Keratinocyte (primary cell): ENCODE data around the gene CLEC16A. TPM values are rescaled to one million over a fixed set of nuclear protein-coding genes. Genes with fewer than 3 reads are reported as not detected.

Experiments
- DNase-seq: peaks from one replicate; pipeline ENCODE4 v3.0.0-alpha.2; 2011; ENCODE audit warnings: low read depth, missing footprints, low spot score
- FAIRE-seq: peaks from 2 replicates; lab custom pipeline; 2011; peaks lifted over from hg19 to GRCh38; lab: Jason Lieb, UNC
- H2AFZ ChIP-seq: 2 replicates; pipeline ENCODE4 v1.6.0; 2012; ENCODE audit warnings: low read length, control low read depth, inconsistent platforms; ENCODE audit not compliant: control insufficient read depth
- H3K27ac ChIP-seq: 2 replicates; pipeline ENCODE4 v1.5.1; 2011; ENCODE audit warnings: low read length; ENCODE audit not compliant: control insufficient read depth, insufficient read depth
- H3K27me3 ChIP-seq: 3 replicates; pipeline ENCODE4 v1.6.0; 2011; ENCODE audit warnings: low read length; ENCODE audit not compliant: control insufficient read depth, insufficient read depth; ENCODE audit errors: extremely low read depth
- H3K36me3 ChIP-seq, 2 experiments: 2 replicates in 1 of 2; 3 replicates in 1 of 2; pipeline ENCODE4 v1.5.1; 2011; ENCODE audit warnings: low read length in 2 of 2, mild to moderate bottlenecking in 1 of 2; ENCODE audit not compliant: control insufficient read depth in 2 of 2, insufficient read depth in 2 of 2; ENCODE audit errors: extremely low read depth in 1 of 2
- H3K4me1 ChIP-seq: 3 replicates; pipeline ENCODE4 v1.5.1; 2011; ENCODE audit warnings: low read length; ENCODE audit not compliant: control insufficient read depth, insufficient read depth; ENCODE audit errors: extremely low read depth
- H3K4me2 ChIP-seq: 3 replicates; pipeline ENCODE4 v1.6.0; 2011; ENCODE audit warnings: low read depth, low read length; ENCODE audit not compliant: control insufficient read depth, insufficient read depth; ENCODE audit errors: extremely low read depth
- H3K4me3 ChIP-seq, 3 experiments: fragments of 200-600 bp in 1 of 3; sonication (generic) in 1 of 3; 2 replicates in 2 of 3; 3 replicates in 1 of 3; pipeline ENCODE4 v1.5.1; 2011 to 2016; ENCODE audit warnings: low read length in 3 of 3, mild to moderate bottlenecking in 3 of 3, control low read depth in 2 of 3, inconsistent platforms in 1 of 3, low read depth in 1 of 3, mixed read lengths in 1 of 3, mixed run types in 1 of 3, moderate library complexity in 1 of 3; ENCODE audit not compliant: control insufficient read depth in 2 of 3, insufficient read depth in 2 of 3; ENCODE audit errors: extremely low read depth in 1 of 3
- H3K79me2 ChIP-seq: 2 replicates; pipeline ENCODE4 v1.6.0; 2012; ENCODE audit warnings: low read length; ENCODE audit not compliant: control insufficient read depth, insufficient read depth
- H3K9ac ChIP-seq: 3 replicates; pipeline ENCODE4 v1.6.0; 2011; ENCODE audit warnings: low read length; ENCODE audit not compliant: control insufficient read depth, insufficient read depth; ENCODE audit errors: extremely low read depth
- H3K9me1 ChIP-seq: 3 replicates; pipeline ENCODE4 v1.6.0; 2011; ENCODE audit warnings: low read length; ENCODE audit not compliant: control insufficient read depth, insufficient read depth; ENCODE audit errors: extremely low read depth
- H3K9me3 ChIP-seq: 2 replicates; pipeline ENCODE4 v1.5.1; 2012; ENCODE audit warnings: low read depth, low read length; ENCODE audit not compliant: control insufficient read depth
- H4K20me1 ChIP-seq: 3 replicates; pipeline ENCODE4 v1.6.0; 2011; ENCODE audit warnings: low read length; ENCODE audit not compliant: control insufficient read depth, insufficient read depth; ENCODE audit errors: extremely low read depth
- CTCF ChIP-seq, 3 experiments: IDR thresholded peaks in 1 of 3; conservative IDR thresholded peaks in 1 of 3; optimal IDR thresholded peaks in 1 of 3; 2 replicates in 2 of 3; 3 replicates in 1 of 3; pipeline versions ENCODE3 to v1.5.1; 2011; ENCODE audit warnings: low read length in 3 of 3, mild to moderate bottlenecking in 3 of 3, moderate library complexity in 2 of 3, control low read depth in 1 of 3, inconsistent platforms in 1 of 3; ENCODE audit not compliant: insufficient read depth in 2 of 3; ENCODE audit errors: extremely low read depth in 1 of 3
- EZH2 ChIP-seq: IDR thresholded peaks from one replicate; pipeline ENCODE4 v1.6.1; 2012; ENCODE audit warnings: inconsistent platforms, mild to moderate bottlenecking, low read length, moderate library complexity
- dilution Hi-C: fragments of 300-500 bp; cut with MboI; formaldehyde crosslinking; loops from one replicate; pipeline ENCODE4 v1.7.0; 2020; ENCODE audit warnings: low sequenced_read_pairs; ENCODE audit not compliant: extremely low pct_ligation_motif_present
- polyA plus RNA-seq, 5 experiments: library from polyadenylated mRNA; depleted of rRNA in 3 of 5; stranded (reverse) in 3 of 5; stranded (forward) in 1 of 5; unstranded in 1 of 5; fragments of >200 nt; gene quantifications; 1 replicate in 1 of 5; 2 replicates in 3 of 5; 3 replicates in 1 of 5; pipeline versions ENCODE4 v1.2.1 to v1.2.3, GENCODE V29; 2011 to 2012; ENCODE audit warnings: missing spikeins in 2 of 5, low read depth in 1 of 5, low replicate concordance in 1 of 5

CLEC16A gene
- polyA plus RNA-seq, 1 donor (not counting 4 experiments of a cell fraction or from before 2014, with no cell fraction given) = 9.5 TPM

- H3K4me1 ChIP-seq = peaks cover 31% of the 10 kb centered on the region
Observed at GRCh38 chr16:11138022-11138768, 193.8 kb downstream of the CLEC16A start.

GRCh38 chr16:11138769-11139325 lies 194.5 kb downstream of the CLEC16A start:
- FAIRE-seq (no peak), DNase-seq (no peak)
- Histone ChIP-seq H3K36me3 (no peaks in the 10 kb centered on the region), H3K9me1 (peaks cover 4% of the 10 kb centered on the region), H4K20me1 (no peaks in the 10 kb centered on the region), H3K4me3 (no peak overlapping the region), H3K27ac (no peak overlapping the region), H3K4me2 (no peak overlapping the region), H3K9ac (no peak overlapping the region), H3K27me3 (no peaks in the 10 kb centered on the region), H3K79me2 (no peaks in the 10 kb centered on the region), H3K4me1 (peaks cover 26% of the 10 kb centered on the region), H3K9me3 (no peaks in the 10 kb centered on the region), H2AFZ (no peak overlapping the region)
- TF ChIP-seq EZH2 = no peak
- no peak for TF ChIP-seq CTCF (optimal IDR thresholded peaks at IDR 0.05 in 1 of 3, IDR thresholded peaks at IDR 0.05 in 1 of 3, conservative IDR thresholded peaks at IDR 0.05 in 1 of 3; ENCODE audit: extremely low read depth in 1 of 3, insufficient read depth in 2 of 3, low read length in 3 of 3)
- dilution Hi-C loops = no loop called here

More at GRCh38 chr16:11138022-11138768, 193.8 kb downstream of the CLEC16A start:
- H3K4me2 ChIP-seq = no peak overlapping the region
- H3K4me3 ChIP-seq = no peak overlapping the region
- TF ChIP-seq EZH2 = no peak
- no peak for TF ChIP-seq CTCF (optimal IDR thresholded peaks at IDR 0.05 in 1 of 3, IDR thresholded peaks at IDR 0.05 in 1 of 3, conservative IDR thresholded peaks at IDR 0.05 in 1 of 3; ENCODE audit: extremely low read depth in 1 of 3, insufficient read depth in 2 of 3, low read length in 3 of 3)
- no peaks in the 10 kb centered on the region for H3K36me3 ChIP-seq
- FAIRE-seq (no peak), DNase-seq (no peak)
- H4K20me1 ChIP-seq = no peaks in the 10 kb centered on the region
- H3K9me3 ChIP-seq = no peaks in the 10 kb centered on the region
- H3K9ac ChIP-seq = no peak overlapping the region
- H3K9me1 ChIP-seq = peaks cover 4% of the 10 kb centered on the region
- no peak overlapping the region for H3K27ac ChIP-seq
- H3K27me3 ChIP-seq = no peaks in the 10 kb centered on the region
- dilution Hi-C loops = no loop called here
- H2AFZ ChIP-seq = no peak overlapping the region
- no peaks in the 10 kb centered on the region for H3K79me2 ChIP-seq
